ENCODE data around the gene VASH1. TPM values are rescaled to one million over a fixed set of nuclear protein-coding genes. Genes with fewer than 3 reads are reported as not detected.

The VASH1 gene
- total and polyA plus RNA-seq, 2 donors (not counting 1 experiment from before 2014, with no cell fraction given) = 2.5 to 4.5 TPM

DNA sequence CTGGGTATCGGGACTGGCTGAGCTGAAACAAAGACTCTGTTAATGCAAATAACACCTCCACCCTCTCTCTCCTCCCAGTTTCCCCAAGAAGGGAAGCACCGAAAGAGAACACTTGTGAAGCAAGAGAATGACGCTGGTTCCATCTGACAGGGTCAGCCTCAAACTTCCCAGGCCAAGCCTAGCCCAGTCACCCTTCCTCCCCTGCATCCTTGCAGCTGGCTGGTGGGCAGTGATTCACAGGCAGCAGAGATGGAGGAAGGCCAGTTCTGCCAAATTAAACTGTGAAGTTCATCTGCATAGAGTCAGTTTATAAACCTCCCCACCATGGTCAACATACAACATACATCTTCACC lies 67.7 kb downstream of the VASH1 start:
- no peak for TF ChIP-seq EZH2 (IDR thresholded peaks at IDR 0.05; ENCODE audit: low read length, missing control alignments)
- no peak for TF ChIP-seq CTCF (conservative IDR thresholded peaks at IDR 0.05 in 1 of 2, IDR thresholded peaks at IDR 0.05 in 1 of 2; ENCODE audit: low read depth in 1 of 2, low read length in 2 of 2)
- Histone ChIP-seq H3K36me3 (ENCODE audit: control insufficient read depth, insufficient read depth, low read length) (no peaks in the 10 kb centered on the region), H3K79me2 (ENCODE audit: control insufficient read depth, insufficient read depth, low read length) (no peaks in the 10 kb centered on the region), H3K27me3 (ENCODE audit: control insufficient read depth, insufficient read depth, low read length) (peaks cover 11% of the 10 kb centered on the region), H4K20me1 (ENCODE audit: control insufficient read depth, extremely low read depth, insufficient read depth, low read length) (no peaks in the 10 kb centered on the region), H3K4me3 (replicated peaks in 1 of 4; ENCODE audit: control extremely low read depth in 1 of 4, insufficient read depth in 1 of 4, low read depth in 3 of 4, low read length in 4 of 4) (no peak overlapping the region), H2AFZ (ENCODE audit: low read length) (no peak overlapping the region), H3K27ac (ENCODE audit: insufficient read depth, low read length) (no peak overlapping the region), H3K4me2 (ENCODE audit: extremely low read depth, insufficient read depth, low read length) (no peak overlapping the region), H3K4me1 (ENCODE audit: control insufficient read depth, extremely low read depth, insufficient read depth, low read length) (no peaks in the 10 kb centered on the region), H3K9me3 (ENCODE audit: control insufficient read depth, insufficient read depth, low read depth, low read length) (no peaks in the 10 kb centered on the region), H3K9ac (ENCODE audit: insufficient read depth, low read length) (no peak overlapping the region)
- no peak for DNase-seq (ENCODE audit: low read depth in 2 of 2)

DNA sequence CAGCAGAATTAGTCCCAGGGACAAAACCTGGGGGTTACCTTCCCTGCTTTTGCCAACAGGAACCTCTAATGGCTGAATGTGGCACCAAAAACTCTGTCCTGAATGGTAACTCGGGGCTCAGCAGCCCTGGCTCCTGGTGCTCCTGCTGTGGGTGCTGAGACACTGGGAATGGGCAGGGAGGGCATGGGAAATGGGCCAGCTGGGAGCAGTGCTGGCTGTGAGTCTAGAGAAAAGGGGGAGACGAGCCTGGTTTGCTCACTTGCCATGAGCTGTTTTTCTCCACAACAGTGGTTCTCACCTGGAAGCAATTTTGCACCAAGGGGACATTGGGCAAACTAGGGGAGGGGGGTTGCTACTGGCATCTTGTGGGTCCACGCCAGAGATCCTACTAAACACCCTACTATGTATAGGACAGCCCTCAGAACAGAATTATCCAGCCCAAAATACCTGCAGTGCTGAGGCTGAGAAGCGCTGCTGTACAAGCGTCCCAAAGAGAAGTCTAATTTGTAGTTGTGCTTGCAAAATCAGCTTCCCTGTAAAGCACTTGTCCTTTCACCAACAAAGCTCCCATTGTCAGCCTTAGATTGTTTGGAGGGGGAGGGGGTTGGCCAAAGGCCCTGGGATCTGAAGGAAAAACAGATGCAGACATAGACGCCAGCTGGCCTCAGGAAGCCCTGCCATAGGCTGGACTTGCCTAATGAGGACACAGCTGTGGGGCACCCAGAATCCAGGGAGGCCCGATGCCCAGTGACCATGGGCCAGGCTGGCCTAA lies 68.6 kb downstream of the VASH1 start:
- H3K79me2 ChIP-seq (ENCODE audit: control insufficient read depth, insufficient read depth, low read length) = no peaks in the 10 kb centered on the region
- DNase-seq (ENCODE audit: low read depth in 2 of 2) = no peak
- peaks cover 11% of the 10 kb centered on the region for H3K27me3 ChIP-seq (ENCODE audit: control insufficient read depth, insufficient read depth, low read length)
- no peaks in the 10 kb centered on the region for H3K9me3 ChIP-seq (ENCODE audit: control insufficient read depth, insufficient read depth, low read depth, low read length)
- H4K20me1 ChIP-seq (ENCODE audit: control insufficient read depth, extremely low read depth, insufficient read depth, low read length) = no peaks in the 10 kb centered on the region
- H3K27ac ChIP-seq (ENCODE audit: insufficient read depth, low read length) = no peak overlapping the region
- H3K4me3 ChIP-seq (replicated peaks in 1 of 4; ENCODE audit: control extremely low read depth in 1 of 4, insufficient read depth in 1 of 4, low read depth in 3 of 4, low read length in 4 of 4) = no peak overlapping the region
- no peak overlapping the region for H2AFZ ChIP-seq (ENCODE audit: low read length)
- H3K4me1 ChIP-seq (ENCODE audit: control insufficient read depth, extremely low read depth, insufficient read depth, low read length) = no peaks in the 10 kb centered on the region
- no peaks in the 10 kb centered on the region for H3K36me3 ChIP-seq (ENCODE audit: control insufficient read depth, insufficient read depth, low read length)
- no peak overlapping the region for H3K4me2 ChIP-seq (ENCODE audit: extremely low read depth, insufficient read depth, low read length)
- TF ChIP-seq EZH2 (IDR thresholded peaks at IDR 0.05; ENCODE audit: low read length, missing control alignments) (no peak), CTCF (conservative IDR thresholded peaks at IDR 0.05 in 1 of 2, IDR thresholded peaks at IDR 0.05 in 1 of 2; ENCODE audit: low read depth in 1 of 2, low read length in 2 of 2) (no peak)
- H3K9ac ChIP-seq (ENCODE audit: insufficient read depth, low read length) = no peak overlapping the region

- no peak overlapping the region for H3K27ac ChIP-seq (ENCODE audit: insufficient read depth, low read length)
- H4K20me1 ChIP-seq (ENCODE audit: control insufficient read depth, extremely low read depth, insufficient read depth, low read length) = no peaks in the 10 kb centered on the region
- DNase-seq (ENCODE audit: low read depth in 2 of 2) = no peak
Observed at GRCh38 chr14:76830556-76830955, 69.3 kb downstream of the VASH1 start.

More at GRCh38 chr14:76830556-76830955, 69.3 kb downstream of the VASH1 start:
- Histone ChIP-seq H3K79me2 (ENCODE audit: control insufficient read depth, insufficient read depth, low read length) (no peaks in the 10 kb centered on the region), H3K36me3 (ENCODE audit: control insufficient read depth, insufficient read depth, low read length) (no peaks in the 10 kb centered on the region), H3K4me1 (ENCODE audit: control insufficient read depth, extremely low read depth, insufficient read depth, low read length) (no peaks in the 10 kb centered on the region), H3K4me3 (replicated peaks in 1 of 4; ENCODE audit: control extremely low read depth in 1 of 4, insufficient read depth in 1 of 4, low read depth in 3 of 4, low read length in 4 of 4) (no peak overlapping the region), H3K9ac (ENCODE audit: insufficient read depth, low read length) (no peak overlapping the region), H3K9me3 (ENCODE audit: control insufficient read depth, insufficient read depth, low read depth, low read length) (no peaks in the 10 kb centered on the region), H3K4me2 (ENCODE audit: extremely low read depth, insufficient read depth, low read length) (no peak overlapping the region), H3K27me3 (ENCODE audit: control insufficient read depth, insufficient read depth, low read length) (peaks cover 11% of the 10 kb centered on the region), H2AFZ (ENCODE audit: low read length) (no peak overlapping the region)
- TF ChIP-seq EZH2 (IDR thresholded peaks at IDR 0.05; ENCODE audit: low read length, missing control alignments) (no peak), CTCF (conservative IDR thresholded peaks at IDR 0.05 in 1 of 2, IDR thresholded peaks at IDR 0.05 in 1 of 2; ENCODE audit: low read depth in 1 of 2, low read length in 2 of 2) (no peak)
